Cardiac fibroblast (primary cell): Measurements from ENCODE around the gene FAM124B.
A peak's percentile ranks its signal among the peaks of the same experiment; 100 is the strongest.
"Not testable (repeated sequence)": the region's sequence is repeated elsewhere in the genome, so short reads cannot be mapped to it uniquely, and the experiment has no call there.

Experiments
- DNase-seq, 2 donors: peaks; one replicate each; pipeline versions ENCODE4 v3.0.0 to v3.0.0-alpha.2; 2010; ENCODE audit warnings: low read depth in 2 of 2
- H3K4me3 ChIP-seq, 2 donors: replicated peaks in 1 of 2; 1 replicate in 1 of 2; 2 replicates in 1 of 2; pipeline ENCODE4 v1.5.1; 2011; ENCODE audit warnings: low read depth in 2 of 2, low read length in 2 of 2, mild to moderate bottlenecking in 2 of 2, moderate library complexity in 1 of 2
- CTCF ChIP-seq: IDR thresholded peaks from one replicate; pipeline ENCODE4 v1.5.1; 2011; ENCODE audit warnings: low read depth, mild to moderate bottlenecking, low read length, inconsistent platforms

The FAM124B gene

GRCh38 chr2:224382973-224383555 is 18.8 kb downstream of the FAM124B start:
- H3K4me3 ChIP-seq = no peak overlapping the region
- no peak for TF ChIP-seq CTCF
- DNase-seq = no peak

GRCh38 chr2:224382280-224382647 is 19.6 kb downstream of the FAM124B start:
- not testable (repeated sequence) for H3K4me3 ChIP-seq, DNase-seq

- no peak for TF ChIP-seq CTCF
- peak; percentile 13 to 62 for DNase-seq
- H3K4me3 ChIP-seq = no peak overlapping the region
Measured at GRCh38 chr2:224381521-224382279, 20.2 kb downstream of the FAM124B start.

- H3K4me3 ChIP-seq = no peak overlapping the region
- no peak for TF ChIP-seq CTCF
- no peak for DNase-seq
Measured at GRCh38 chr2:224379986-224380385, 21.9 kb downstream of the FAM124B start.

- no peak for DNase-seq
- no peak for TF ChIP-seq CTCF
- no peak overlapping the region for H3K4me3 ChIP-seq
Measured at GRCh38 chr2:224379172-224379571, 22.7 kb downstream of the FAM124B start.

GRCh38 chr2:224378701-224379097 is 23.2 kb downstream of the FAM124B start:
- TF ChIP-seq CTCF = no peak
- no peak for DNase-seq
- H3K4me3 ChIP-seq = no peak overlapping the region

- no peak for DNase-seq
- TF ChIP-seq CTCF = peak; percentile 33
- H3K4me3 ChIP-seq = no peak overlapping the region
Measured at GRCh38 chr2:224377751-224378700, 23.9 kb downstream of the FAM124B start.
